Stimulated activated CD8-positive, alpha-beta memory T cell treated with anti-CD3 and anti-CD28 coated beads, Interleukin-4, amount 100 ng/mL, for 48 hours (primary cell): ENCODE measurements around the gene CALCOCO1.
A peak's percentile ranks its signal among the peaks of the same experiment; 100 is the strongest.
"Not testable (repeated sequence)": the region's sequence is repeated elsewhere in the genome, so short reads cannot be mapped to it uniquely, and the experiment has no call there.

Experiments used
- DNase-seq: peaks from one replicate; pipeline ENCODE4 v3.0.0-alpha.2; 2020

Gene CALCOCO1

DNA sequence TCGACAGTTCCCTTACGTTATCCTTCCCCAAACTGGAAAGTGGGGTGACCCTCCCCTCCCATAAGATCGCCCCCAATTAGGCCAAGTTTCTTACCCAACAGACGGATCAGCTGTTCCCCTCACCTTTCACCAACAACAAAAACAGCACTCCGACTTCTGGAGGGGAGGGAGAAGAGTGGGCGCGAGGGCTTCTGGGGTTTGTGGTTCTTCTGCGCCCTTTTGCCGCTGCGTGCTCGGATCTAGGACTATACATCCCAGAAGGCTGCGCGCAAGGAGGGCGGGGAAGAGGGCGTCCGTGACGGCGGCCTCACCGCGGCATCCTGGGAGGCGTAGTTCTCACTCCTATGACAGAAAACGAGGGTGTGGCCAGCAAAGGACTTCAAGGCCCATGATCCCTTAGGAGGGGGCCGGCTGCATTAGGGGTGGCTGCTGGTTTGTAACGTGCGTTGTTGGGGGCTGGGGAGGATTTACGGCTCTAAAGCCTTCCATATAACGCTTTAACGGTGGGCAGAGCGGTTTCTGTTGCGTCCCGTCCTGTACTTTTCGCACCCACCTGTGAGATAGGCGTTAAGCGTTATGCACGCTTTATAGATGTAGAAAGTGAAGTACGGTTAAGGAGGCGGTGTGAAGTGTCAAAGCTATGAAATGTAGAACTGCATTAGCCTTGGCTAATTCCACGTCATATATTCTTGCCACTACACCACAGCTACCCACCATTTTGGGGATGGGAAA, at the start of gene CALCOCO1:
Gene CALCOCO1, minus strand, starts transcription at position 143 of the 732 bp plus-strand sequence. CDS start 2,210 bp downstream, outside the sequence.
- DNase-seq: peak; percentile 97

DNA sequence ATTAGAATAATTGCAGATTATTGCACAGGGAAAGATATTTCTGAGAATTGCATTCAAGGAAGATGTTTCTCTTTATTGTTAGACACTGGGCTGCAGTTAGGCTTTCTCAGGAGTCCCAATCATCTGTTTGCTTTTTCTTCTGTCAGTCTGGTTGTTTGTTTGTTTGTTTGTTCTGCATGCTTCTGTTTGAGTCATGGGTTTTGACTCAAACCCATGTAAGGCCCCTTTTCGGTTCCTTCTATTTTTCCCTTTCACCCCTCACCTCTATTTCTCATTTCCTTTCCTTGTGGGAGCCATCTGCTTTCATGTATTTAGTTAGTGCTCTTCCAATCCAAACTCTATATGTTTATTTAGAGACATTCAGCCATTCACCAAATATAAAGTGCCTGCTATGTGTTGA, 49.6 kb upstream of the CALCOCO1 start:
- DNase-seq: no peak

DNA sequence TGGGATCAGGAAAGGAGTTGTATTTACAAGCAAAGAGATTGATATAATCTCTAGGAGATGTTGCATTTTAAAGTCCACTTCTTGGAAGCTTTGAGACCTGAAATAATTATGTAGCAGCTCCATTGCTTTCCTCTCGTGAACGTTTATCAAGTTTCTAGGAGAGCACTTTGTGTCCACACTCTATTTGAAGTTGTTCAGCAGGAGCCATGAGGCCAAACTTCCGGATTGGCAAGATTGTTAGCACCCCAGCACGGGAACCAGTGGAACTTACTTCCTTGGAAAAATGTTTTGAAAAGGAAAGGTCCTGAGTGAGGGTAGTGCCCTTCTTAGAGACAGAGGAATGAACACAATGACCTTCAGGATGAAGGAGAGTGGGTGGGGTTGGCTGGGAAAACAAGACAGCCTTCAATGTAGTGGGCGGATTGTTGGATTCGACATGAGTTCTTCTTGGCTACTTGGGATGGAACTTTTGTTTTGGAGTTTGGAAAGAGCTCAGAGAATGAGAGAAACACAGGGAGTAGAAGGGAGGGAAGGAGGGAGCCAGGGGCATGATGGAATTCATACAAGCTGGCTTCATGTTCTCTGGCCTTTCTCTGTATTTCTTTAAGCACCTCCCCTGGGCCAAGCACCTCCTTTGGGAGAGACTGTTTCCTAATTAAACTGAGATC, 48.4 kb upstream of the CALCOCO1 start:
- no peak for DNase-seq

DNA sequence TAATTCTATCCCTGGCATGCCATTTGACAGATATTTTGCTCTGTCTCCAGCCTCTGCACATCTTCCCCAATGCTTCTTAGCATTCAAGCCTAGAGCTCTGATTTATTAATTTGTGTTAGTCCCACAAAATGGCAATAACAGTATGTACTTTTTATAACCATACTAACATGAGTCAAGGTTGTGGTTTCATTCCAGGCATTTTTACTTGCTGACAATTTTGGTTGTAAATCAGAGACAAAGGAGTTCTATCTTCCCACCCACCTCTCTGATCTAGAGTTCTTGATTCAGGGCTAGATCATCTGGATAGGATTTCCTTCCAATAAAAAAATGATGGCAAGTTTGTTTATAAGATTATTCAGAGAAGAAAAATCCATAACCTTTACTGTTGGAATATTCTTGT, 43.0 kb upstream of the CALCOCO1 start:
- DNase-seq: no peak

DNA sequence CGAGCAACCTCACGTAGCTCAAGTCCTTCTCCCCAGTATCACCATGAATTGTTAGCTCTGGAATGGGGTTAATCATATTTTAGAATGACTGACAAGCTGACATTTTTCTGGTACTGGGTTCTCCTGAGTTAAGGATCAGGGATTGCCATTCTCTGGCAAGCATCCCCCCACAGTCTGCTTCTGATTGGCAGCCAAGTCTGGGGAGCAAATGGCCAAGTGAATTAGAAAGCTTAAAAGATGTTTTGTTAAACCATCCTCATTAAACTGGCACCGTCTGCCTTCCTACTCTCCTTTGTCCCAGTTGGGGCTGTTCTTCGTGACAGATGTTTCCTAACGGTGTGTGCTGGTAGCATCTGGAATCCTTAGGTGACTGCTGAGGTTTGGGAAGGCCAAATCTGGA, 41.7 kb upstream of the CALCOCO1 start:
- no peak for DNase-seq

- DNase-seq: no peak
Measured at GRCh38 chr12:53766881-53767280, 39.6 kb upstream of the CALCOCO1 start.

DNA sequence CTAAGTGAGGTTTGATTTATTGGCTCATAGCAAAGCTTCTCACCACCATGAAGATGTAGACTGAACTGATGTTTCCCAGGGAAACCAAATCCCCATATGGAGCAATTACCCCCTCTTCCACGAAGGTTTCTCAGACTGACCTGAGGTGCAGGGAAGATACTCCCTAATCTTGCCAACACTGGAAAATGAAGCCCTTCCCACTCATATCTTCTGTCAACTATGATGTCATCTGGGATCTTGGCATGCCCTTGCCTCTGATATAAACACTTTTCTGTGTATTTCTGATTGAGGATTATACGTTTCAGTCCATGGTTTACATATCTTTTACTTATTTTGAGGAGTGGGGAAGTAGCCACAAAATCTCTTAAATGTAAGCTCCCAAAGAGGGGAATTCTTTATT, 38.6 kb upstream of the CALCOCO1 start:
- DNase-seq: no peak

- DNase-seq: no peak
Measured at GRCh38 chr12:53764615-53765014, 37.4 kb upstream of the CALCOCO1 start.

- not testable (repeated sequence) for DNase-seq
Measured at GRCh38 chr12:53762793-53763192, 35.5 kb upstream of the CALCOCO1 start.

GRCh38 chr12:53761306-53761705, 34.1 kb upstream of the CALCOCO1 start:
- DNase-seq: no peak

DNA sequence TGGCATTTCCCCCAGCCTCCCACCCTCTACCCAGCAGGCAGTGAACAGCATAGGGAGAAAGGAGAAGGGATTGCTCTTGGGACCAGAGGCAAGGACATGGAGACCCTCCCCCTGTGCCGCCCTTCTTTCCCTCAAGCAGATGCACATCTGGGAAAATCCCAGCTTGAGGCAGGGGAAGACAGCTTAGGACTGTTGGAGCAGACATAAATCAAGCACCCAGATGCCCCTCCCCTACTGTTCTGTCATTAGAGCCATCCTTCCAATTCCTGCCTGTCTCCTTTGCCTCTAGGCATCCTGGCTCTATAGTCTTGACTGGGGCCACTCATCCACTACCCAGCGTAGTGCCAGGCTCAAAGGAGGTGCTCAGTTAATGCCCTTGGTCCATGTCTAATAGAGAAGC, 32.0 kb upstream of the CALCOCO1 start:
- DNase-seq: no peak

DNA sequence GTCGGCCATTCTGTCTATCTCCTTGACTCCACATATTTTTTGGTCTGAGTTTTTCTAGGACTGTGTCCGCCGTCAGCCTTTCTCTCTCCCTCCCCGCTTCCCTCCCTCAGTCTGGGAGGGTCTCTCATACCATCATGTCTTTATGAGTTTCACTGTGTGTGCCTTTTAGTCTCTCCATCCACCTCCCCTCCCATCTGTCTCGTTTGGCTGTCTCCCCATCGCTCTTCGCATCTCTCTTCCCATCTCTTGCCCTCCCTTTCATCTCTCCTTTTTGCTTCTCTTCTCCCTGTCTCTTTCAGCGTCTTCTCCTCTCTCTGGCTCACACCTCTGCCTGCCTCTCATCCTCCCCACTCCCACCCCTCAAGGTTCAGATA, 31.5 kb upstream of the CALCOCO1 start:
- no peak for DNase-seq

GRCh38 chr12:53758081-53758729, 31.0 kb upstream of the CALCOCO1 start:
- DNase-seq: no peak

DNA sequence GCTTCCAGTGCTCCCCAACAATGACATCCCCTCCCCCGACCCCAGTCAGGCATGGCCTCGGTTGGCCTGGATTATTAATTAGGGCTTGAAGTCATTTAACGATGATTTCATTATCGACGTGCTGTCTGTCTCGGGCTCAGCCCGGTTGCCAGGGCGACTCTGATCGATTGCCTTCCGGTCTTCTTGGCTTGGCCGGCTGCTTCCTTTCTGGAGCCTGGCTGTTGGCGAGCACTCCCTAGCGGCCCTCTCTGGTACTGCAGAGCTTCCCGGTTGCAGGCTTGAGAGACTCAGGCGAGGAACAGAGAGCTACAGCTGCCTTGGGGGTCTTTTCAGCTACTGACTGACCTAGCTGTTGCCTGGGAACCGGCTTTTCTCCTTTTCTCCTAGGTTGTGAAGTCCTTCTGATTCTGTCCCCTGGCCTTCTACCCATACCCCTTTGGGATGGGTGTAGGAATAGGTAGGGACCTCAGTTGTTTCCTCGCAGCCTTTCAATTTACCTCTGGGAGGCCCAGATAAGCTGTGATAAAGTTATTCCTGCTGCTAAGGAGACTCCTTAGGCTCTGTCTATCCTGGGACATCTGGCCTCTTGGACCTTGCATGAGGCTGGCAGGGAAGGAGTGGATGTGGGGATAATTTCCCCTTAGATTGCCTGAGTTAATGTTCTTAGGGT, 30.0 kb upstream of the CALCOCO1 start:
- peak; percentile 94 for DNase-seq

- DNase-seq: no peak
Measured at GRCh38 chr12:53756300-53757100, 29.2 kb upstream of the CALCOCO1 start.

DNA sequence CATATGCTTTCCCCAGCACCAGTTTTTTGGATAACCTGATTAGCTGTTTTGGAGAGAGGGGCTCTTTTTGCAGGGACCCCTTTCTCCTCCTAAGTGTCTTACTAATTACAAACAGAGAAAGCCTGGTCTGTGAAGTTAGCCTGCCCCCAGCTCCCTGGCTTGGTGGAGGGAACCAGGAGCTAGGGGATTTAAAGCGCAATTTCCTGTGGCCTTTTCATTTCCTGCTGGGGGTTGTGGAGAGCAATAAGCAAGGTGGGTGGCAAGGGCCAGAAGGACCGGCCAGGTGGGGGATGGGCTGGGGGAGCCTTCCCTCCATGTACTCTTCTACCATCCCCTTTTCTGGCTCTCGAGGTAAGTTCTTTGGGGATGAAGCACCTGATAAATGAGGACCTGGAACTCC, 28.6 kb upstream of the CALCOCO1 start:
- DNase-seq: no peak

DNA sequence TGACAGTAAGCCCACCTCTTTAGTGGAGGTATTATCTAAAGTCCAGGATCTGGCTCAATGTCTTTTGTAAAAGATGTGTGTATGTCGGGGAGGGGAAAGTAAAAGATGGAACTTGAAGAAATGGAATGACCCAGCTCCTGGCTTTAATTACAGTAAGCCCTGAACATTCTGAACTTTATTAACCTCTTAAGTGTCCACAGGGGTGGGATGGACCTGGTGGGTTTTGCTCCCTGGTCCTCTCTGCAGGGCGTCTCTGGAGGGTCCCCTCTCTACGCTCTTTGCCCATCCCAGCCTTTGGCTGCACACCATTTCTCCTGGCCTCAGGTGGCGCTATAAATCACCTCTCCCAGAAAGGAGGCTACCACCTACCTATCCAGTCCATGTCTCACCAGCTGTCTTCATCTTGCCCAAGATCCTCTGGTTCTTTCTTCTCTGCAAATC, 28.2 kb upstream of the CALCOCO1 start:
- DNase-seq: no peak

DNA sequence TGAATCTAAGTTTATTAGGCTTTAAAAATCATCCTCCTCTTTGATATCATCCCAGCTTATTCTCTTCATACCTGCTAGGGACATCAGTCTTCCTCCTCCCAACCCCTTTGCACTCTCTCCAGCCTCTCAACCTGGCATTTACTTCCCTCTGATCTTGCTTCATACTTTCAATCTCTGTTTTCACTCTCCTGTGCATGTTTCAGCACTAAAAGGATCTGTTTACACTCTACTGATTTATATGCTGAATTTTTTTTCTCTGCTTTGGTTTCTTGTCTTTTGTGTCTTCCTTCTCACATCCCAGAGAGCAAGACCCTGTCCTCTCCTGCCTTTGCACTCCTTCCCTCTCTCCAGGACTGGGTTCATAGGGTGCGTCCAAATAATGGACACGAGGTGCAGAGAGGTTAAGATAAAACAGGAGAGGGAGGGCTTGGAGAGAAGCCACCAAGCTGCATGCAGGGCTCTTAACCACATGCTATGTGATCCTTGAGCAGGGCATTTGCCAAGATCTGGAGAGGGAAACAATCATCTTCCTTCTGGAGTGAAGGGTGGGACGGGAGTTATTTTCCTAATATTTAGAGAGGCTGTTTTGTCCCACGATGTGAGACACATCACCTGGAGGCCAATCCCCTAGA, 27.5 kb upstream of the CALCOCO1 start:
- DNase-seq: no peak

DNA sequence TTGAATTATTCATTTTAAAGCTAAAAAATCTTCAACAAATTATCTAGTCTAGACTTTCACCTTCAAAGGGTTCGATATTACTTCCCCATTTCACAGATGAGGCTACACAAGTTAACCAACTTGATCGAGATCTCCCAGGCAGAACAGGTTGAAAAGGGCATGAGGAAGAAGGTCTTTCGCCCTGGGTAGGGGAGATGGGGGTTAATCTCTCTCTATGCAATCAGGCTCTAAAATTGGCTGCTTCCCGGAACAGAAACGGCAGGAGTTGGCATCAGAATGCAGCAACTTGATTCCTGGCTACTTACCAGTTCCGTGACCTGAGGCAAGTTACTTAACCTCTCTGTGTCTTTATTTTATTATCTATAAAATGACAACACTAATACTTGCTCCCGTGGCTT, 26.9 kb upstream of the CALCOCO1 start:
- no peak for DNase-seq

DNA sequence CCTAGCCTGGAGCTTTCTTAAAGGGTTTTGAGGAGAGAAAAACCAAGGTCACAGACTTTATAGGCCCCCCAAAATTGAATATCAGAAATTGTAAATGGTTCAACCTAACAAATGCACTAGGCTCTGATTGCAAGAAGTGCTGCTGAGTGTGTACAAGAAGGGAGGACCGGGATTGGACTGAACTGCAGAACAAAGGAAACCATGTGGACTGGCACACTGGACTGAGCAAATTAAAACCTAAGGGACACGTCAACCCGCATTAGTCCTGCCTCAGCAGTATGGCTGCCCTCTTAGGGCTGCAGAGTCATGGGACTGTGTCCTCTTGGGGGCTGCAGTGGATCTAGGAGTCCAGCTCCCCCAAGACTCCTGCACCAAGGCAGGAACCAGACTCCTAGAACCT, 25.4 kb upstream of the CALCOCO1 start:
- no peak for DNase-seq

DNA sequence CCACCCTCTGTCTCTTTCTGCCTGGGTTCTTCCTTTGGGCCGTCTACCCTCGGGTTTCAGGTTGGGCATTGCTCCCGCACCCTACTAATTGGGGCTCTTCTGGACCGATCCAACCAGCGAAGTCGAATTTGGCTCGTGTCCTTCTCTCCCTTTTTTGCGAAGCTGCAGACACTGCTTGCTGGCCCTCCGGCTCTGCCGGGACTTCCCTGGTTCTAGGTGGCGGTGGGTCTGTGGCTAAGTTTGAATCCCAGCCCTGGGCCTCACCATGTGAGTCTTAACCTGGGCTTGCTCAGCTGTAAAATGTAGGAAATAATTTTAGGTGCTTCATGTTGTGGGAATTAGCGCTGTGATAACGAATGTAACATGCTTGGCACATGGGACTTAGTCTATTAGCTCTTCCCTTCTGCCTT, 24.9 kb upstream of the CALCOCO1 start:
- DNase-seq: no peak
